ENCODE data around the gene PRXL2C. TPM values are rescaled to one million over a fixed set of nuclear protein-coding genes. Genes with fewer than 3 reads are reported as not detected.
A peak's percentile ranks its signal among the peaks of the same experiment; 100 is the strongest.
"Not testable (repeated sequence)": the region's sequence is repeated elsewhere in the genome, so short reads cannot be mapped to it uniquely, and the experiment has no call there.

PRXL2C gene
- total and polyA plus RNA-seq, 9 of the 15 experiments (the other 6 are each of a cell fraction or from before 2014, with no cell fraction given) = 3.6 to 15.3 (median 10.6) TPM

DNA sequence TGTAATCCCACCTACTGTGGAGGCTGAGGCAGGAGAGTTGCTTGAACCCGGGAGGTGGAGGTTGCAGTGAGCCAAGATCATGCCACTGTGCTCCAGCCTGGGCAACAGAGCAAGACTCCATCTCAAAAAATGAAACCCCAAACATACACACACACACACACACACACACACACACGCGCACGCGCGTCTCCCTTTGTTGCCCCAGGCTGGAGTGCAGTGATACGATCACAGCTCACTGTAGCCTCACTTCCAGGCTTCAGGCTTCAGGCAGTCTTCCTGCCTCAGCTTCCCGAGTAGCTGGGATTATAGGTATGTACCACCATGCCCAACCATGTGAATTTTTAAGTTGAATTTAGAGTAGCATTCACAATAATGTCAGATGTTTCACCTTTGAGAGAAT is 21.5 kb downstream of the PRXL2C start:
- CTCF ChIA-PET (ENCODE audit: low intra/inter-chr PET ratio); intact Hi-C loops (cut with micrococcal nuclease): not testable (repeated sequence)

DNA sequence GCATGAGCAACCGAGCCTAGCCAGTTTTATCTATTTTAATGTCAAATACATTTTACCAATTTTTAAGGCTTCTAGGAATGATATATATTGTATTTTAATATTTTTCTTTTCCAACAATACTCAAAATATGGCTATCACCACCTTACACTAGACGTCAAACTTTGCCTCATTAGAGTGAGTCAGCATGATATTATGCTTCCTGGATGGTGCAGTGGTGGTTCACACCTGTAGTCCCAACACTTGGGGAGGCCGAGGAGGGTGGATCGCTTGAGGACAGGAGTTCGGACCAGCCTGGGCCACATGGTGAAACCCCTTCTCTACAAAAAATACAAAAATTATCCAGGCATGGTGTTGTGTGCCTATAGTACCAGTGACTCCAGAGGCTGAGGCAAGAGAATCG is 28.2 kb downstream of the PRXL2C start:
- H2AFZ ChIP-seq (ENCODE audit: low read depth, low read length) = no peak overlapping the region
- no peak overlapping the region for H3K27ac ChIP-seq (ENCODE audit: extremely low read depth, low read depth, low read length)
- WGBS (ENCODE audit: insufficient coverage, low coverage, missing lambda C conversion rate) = 30% methylated on average over 6 of the region's 6 CpGs
- TF ChIP-seq NCOA2 (IDR thresholded peaks at IDR 0.05; ENCODE audit: partially characterized antibody in 2 of 2) (no peak), FOXO4 (CRISPR knock-in tag; IDR thresholded peaks at IDR 0.05) (no peak), ATF4 (CRISPR knock-in tag; IDR thresholded peaks at IDR 0.05) (no peak), KLF13 (tag; IDR thresholded peaks at IDR 0.05; ENCODE audit: borderline replicate concordance, low read depth) (no peak), PHB (CRISPR knock-in tag; IDR thresholded peaks at IDR 0.05) (no peak), NFE2 (IDR thresholded peaks at IDR 0.05; ENCODE audit: low read depth) (peak; percentile 42; the same call in 1 of the 2 replicates)
- H3K9me3 ChIP-seq (replicated peaks; ENCODE audit: control insufficient read depth, insufficient read depth, low read depth, low read length) = no peaks in the 10 kb centered on the region; the same call in 1 of the 2 replicates
- no peaks in the 10 kb centered on the region for H3K9me1 ChIP-seq (ENCODE audit: control insufficient read depth, insufficient read depth, low read length)
- H3K27me3 ChIP-seq (ENCODE audit: control insufficient read depth in 2 of 2, insufficient read depth in 2 of 2, low read length in 2 of 2) = peaks cover 7 to 32% of the 10 kb centered on the region in 2 experiments; a peak in 4 of 5 replicates
- H3K4me2 ChIP-seq (ENCODE audit: insufficient read depth, low read length) = no peak overlapping the region
- H3K9ac ChIP-seq (ENCODE audit: insufficient read depth in 1 of 2, low read depth in 2 of 2, low read length in 2 of 2) = no peak overlapping the region
- FAIRE-seq (no peak), DNase-seq (ENCODE audit: extremely low read depth in 1 of 4, low spot score in 3 of 4) (no peak), ATAC-seq (no peak)
- no peaks in the 10 kb centered on the region for H4K20me1 ChIP-seq (replicated peaks; ENCODE audit: control insufficient read depth, insufficient read depth, low read length)
- intact Hi-C loops (cut with micrococcal nuclease) (no loop called here), in situ Hi-C loops (cut with MboI) (no loop called here)
- ChIA-PET POLR2A (no interaction called here), CTCF (ENCODE audit: low intra/inter-chr PET ratio) (interaction anchor here (0.6 kb wide), 1 partner anchor 1895 kb away, joined by 3 read pairs; no protein-coding TSS in a partner anchor)
- no peak overlapping the region for H3K4me3 ChIP-seq
- no peaks in the 10 kb centered on the region for H3K79me2 ChIP-seq (ENCODE audit: control insufficient read depth, insufficient read depth, low read length)
- BruUV-seq (replicated peaks) = no TSS peak
- H3K4me1 ChIP-seq (replicated peaks in 1 of 2; ENCODE audit: control insufficient read depth in 2 of 2, insufficient read depth in 2 of 2, low read length in 2 of 2) = no peaks in the 10 kb centered on the region; a peak in 1 of 5 replicates
- no peaks in the 10 kb centered on the region for H3K36me3 ChIP-seq (ENCODE audit: control insufficient read depth, insufficient read depth, low read length)

More for the DNA sequence above, 21.5 kb downstream of the PRXL2C start:
- H3K79me2 ChIP-seq (ENCODE audit: control insufficient read depth, insufficient read depth, low read length); H3K4me2 ChIP-seq (ENCODE audit: insufficient read depth, low read length); H3K4me3 ChIP-seq; FAIRE-seq; H3K9ac ChIP-seq (ENCODE audit: insufficient read depth in 1 of 2, low read depth in 2 of 2, low read length in 2 of 2); ATAC-seq; BruUV-seq (replicated peaks); H3K27ac ChIP-seq (ENCODE audit: extremely low read depth, low read depth, low read length); H2AFZ ChIP-seq (ENCODE audit: low read depth, low read length); H3K4me1 ChIP-seq (replicated peaks in 1 of 2; ENCODE audit: control insufficient read depth in 2 of 2, insufficient read depth in 2 of 2, low read length in 2 of 2); H4K20me1 ChIP-seq (replicated peaks; ENCODE audit: control insufficient read depth, insufficient read depth, low read length); DNase-seq (ENCODE audit: extremely low read depth in 1 of 4, low spot score in 3 of 4); H3K9me1 ChIP-seq (ENCODE audit: control insufficient read depth, insufficient read depth, low read length); in situ Hi-C loops (cut with MboI); H3K9me3 ChIP-seq (replicated peaks; ENCODE audit: control insufficient read depth, insufficient read depth, low read depth, low read length); H3K36me3 ChIP-seq (ENCODE audit: control insufficient read depth, insufficient read depth, low read length): not testable (repeated sequence)
- H3K27me3 ChIP-seq (ENCODE audit: control insufficient read depth in 2 of 2, insufficient read depth in 2 of 2, low read length in 2 of 2) = peaks cover 12 to 14% of the 10 kb centered on the region in 2 experiments
- POLR2A ChIA-PET = interaction anchor here (0.6 to 1.0 kb wide), 2 partner anchors 18 to 22 kb away, joined by 3 to 4 read pairs; no protein-coding TSS in a partner anchor
- 21% methylated on average over 8 of the region's 8 CpGs for WGBS (ENCODE audit: insufficient coverage, low coverage, missing lambda C conversion rate)
- peak; percentile 69 to 73 for TF ChIP-seq NRF1 (conservative IDR thresholded peaks at IDR 0.05 in 1 of 2, IDR thresholded peaks at IDR 0.05 in 1 of 2)
